Mesendoderm (in vitro differentiated cells): ENCODE results near the gene PUSL1.

Experiments
- DNase-seq: peaks from one replicate; pipeline ENCODE4 v3.0.0; 2013
- H2AK5ac ChIP-seq: 2 replicates; pipeline ENCODE4 v1.6.1; 2013; ENCODE audit warnings: low read length, inconsistent platforms
- H2BK120ac ChIP-seq: 2 replicates; pipeline ENCODE4 v1.6.1; 2013; ENCODE audit warnings: low read depth, mild to moderate bottlenecking, low read length, moderate library complexity, mixed read lengths
- H2BK15ac ChIP-seq: replicated peaks from 2 replicates; pipeline ENCODE4 v1.6.1; 2013; ENCODE audit warnings: low read depth, mild to moderate bottlenecking, moderate library complexity
- H2BK5ac ChIP-seq: 2 replicates; pipeline ENCODE4 v1.6.1; 2013; ENCODE audit warnings: low read length, inconsistent platforms
- H3K18ac ChIP-seq: 2 replicates; pipeline ENCODE4 v1.6.1; 2013; ENCODE audit warnings: mild to moderate bottlenecking, low read length, mixed read lengths
- H3K23ac ChIP-seq: one replicate; pipeline ENCODE4 v1.6.1; 2013; ENCODE audit warnings: low read length
- H3K27ac ChIP-seq: 2 replicates; pipeline ENCODE4 v1.5.1; 2013; ENCODE audit warnings: low read depth, mild to moderate bottlenecking, inconsistent platforms, low read length, moderate library complexity
- H3K27me3 ChIP-seq: 2 replicates; pipeline ENCODE4 v1.6.1; 2013; ENCODE audit warnings: low read length, control low read depth, mild to moderate bottlenecking, inconsistent platforms; ENCODE audit not compliant: insufficient read depth, poor library complexity
- H3K36me3 ChIP-seq: 2 replicates; pipeline ENCODE4 v1.6.1; 2013; ENCODE audit warnings: low read length, inconsistent platforms; ENCODE audit not compliant: control insufficient read depth, insufficient read depth
- H3K4ac ChIP-seq: one replicate; pipeline ENCODE4 v1.6.1; 2013; ENCODE audit warnings: low read depth, mild to moderate bottlenecking, low read length, moderate library complexity
- H3K4me1 ChIP-seq: 2 replicates; pipeline ENCODE4 v1.6.1; 2013; ENCODE audit warnings: low read depth, low read length, inconsistent platforms; ENCODE audit not compliant: control insufficient read depth
- H3K4me2 ChIP-seq: 2 replicates; pipeline ENCODE4 v1.6.1; 2013; ENCODE audit warnings: low read length
- H3K4me3 ChIP-seq: 2 replicates; pipeline ENCODE4 v1.5.1; 2013; ENCODE audit warnings: mild to moderate bottlenecking, low read length
- H3K56ac ChIP-seq: one replicate; pipeline ENCODE4 v1.6.1; 2013; ENCODE audit warnings: low read length
- H3K79me1 ChIP-seq: 2 replicates; pipeline ENCODE4 v1.6.1; 2013; ENCODE audit warnings: low read length, inconsistent platforms
- H3K79me2 ChIP-seq: 2 replicates; pipeline ENCODE4 v1.6.1; 2013; ENCODE audit warnings: mild to moderate bottlenecking, low read length; ENCODE audit not compliant: control insufficient read depth, insufficient read depth
- H3K9ac ChIP-seq: 2 replicates; pipeline ENCODE4 v1.6.1; 2013; ENCODE audit warnings: low read length, inconsistent platforms
- H4K5ac ChIP-seq: one replicate; pipeline ENCODE4 v1.6.1; 2013; ENCODE audit warnings: low read length
- H4K8ac ChIP-seq: one replicate; pipeline ENCODE4 v1.6.1; 2013; ENCODE audit warnings: low read depth, mild to moderate bottlenecking, control low read depth, low read length, moderate library complexity
- WGBS: extraction: QIAGEN DNeasy Blood & Tissue Kit; methylation state at CpG from one replicate; pipeline ENCODE4 v1.1.7; 2013; ENCODE audit warnings: low lambda C conversion rate, missing lambda C conversion rate; ENCODE audit not compliant: insufficient coverage; ENCODE audit errors: extremely low coverage; 5-methylcytosine and 5-hydroxymethylcytosine counted together
- small RNA-seq: library from polyadenylated mRNA; stranded (forward); fragments of <200 nt; extraction: miRNeasy Mini kit (QIAGEN cat#:217004); gene quantifications from one replicate; pipeline ENCODE3, GENCODE V24; 2013; ENCODE audit not compliant: insufficient read depth

Gene PUSL1

DNA sequence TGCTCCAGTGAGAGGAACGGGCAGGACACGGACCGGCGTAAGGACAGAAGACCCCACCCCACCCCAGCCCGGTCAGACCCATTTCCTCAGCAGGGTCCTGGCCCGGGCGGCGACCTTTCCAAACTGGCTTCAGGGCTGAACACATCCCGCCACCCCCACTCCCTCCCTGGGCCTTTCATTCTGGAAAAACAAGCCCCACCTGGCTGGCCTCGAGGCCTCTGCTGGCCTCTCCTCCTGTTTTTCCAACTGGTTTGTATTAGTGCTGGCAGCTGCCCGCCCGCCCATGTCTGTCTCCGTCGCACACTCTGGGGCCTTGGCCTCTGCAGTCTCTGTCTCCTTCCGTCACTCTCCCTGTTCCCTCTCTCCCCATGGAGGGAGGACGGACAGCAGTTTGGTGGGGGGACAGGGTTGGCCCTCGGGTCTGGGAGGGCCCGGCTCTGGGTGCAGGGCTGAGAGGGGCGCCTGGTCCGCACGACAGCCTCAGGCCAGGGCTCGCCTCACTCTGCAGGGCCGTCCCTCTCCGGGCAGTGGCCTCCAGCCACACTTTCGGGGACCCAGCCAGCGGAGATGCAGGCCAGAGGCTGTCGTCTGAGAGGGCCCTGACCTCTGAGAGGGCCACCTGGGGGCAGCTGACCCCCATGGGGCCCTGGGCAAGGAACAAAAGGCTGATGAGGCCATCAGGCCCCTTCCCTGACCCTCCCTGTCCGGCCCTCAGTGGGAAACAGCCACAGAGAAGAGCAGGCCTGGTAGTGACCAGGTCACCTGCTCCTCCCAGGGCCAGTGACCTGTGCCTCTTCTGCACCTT is 51.5 kb downstream of the PUSL1 start:
- no peak overlapping the region for H2AK5ac ChIP-seq
- WGBS, result no CpG with 5 or more reads among the region's 28 CpGs
- DNase-seq, result no peak

DNA sequence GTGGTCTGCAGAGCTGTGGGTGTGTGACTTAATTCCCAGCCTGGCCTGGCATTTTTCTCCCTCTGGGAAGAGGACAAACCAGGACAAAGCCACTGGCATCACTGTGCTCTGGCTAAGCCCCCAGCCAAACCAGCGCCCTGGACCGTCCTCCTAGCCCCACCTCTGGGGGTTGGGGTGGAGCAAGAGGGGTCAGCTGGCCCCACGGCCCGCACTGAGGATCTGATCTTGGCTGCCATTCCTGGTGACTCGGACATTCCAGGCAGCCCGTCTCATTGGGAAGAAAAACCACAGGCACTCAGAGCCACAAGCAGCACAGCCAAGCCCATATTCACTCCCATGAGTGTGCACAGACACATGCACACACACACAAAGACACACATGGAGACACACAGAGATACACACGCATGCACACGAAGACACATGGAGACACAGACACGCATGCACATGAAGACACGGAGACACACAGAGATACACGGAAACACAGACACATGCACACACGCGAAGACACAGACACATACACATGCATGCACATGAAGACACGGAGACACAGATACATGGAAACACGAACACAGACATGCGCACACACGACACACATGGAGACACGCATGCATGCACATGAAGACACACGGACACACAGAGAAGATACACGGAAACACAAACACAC is 52.2 kb downstream of the PUSL1 start:
- Histone ChIP-seq H3K56ac (peak overlapping the region; percentile 7), H3K27me3 (no peaks in the 10 kb centered on the region), H3K4ac (no peak overlapping the region)

More for the DNA sequence above, 51.5 kb downstream of the PUSL1 start:
- peaks cover 3% of the 10 kb centered on the region for H3K4me1 ChIP-seq
- H3K79me2 ChIP-seq, result no peaks in the 10 kb centered on the region
- H3K4me2 ChIP-seq, result no peak overlapping the region
- no peak overlapping the region for H3K4me3 ChIP-seq
- H3K56ac ChIP-seq, result peak overlapping the region; percentile 60
- H3K36me3 ChIP-seq, result no peaks in the 10 kb centered on the region
- H2BK15ac ChIP-seq, result no peak overlapping the region
- peaks cover under 1% of the 10 kb centered on the region for H3K27me3 ChIP-seq
- H3K4ac ChIP-seq, result no peak overlapping the region
- no peak overlapping the region for H3K18ac ChIP-seq
- H2BK5ac ChIP-seq, result no peak overlapping the region
- H3K27ac ChIP-seq, result peak overlapping the region; percentile 34
- H4K8ac ChIP-seq, result no peak overlapping the region
- H2BK120ac ChIP-seq, result no peak overlapping the region
- no peak overlapping the region for H3K23ac ChIP-seq
- no peaks in the 10 kb centered on the region for H3K79me1 ChIP-seq
- no peak overlapping the region for H4K5ac ChIP-seq
- H3K9ac ChIP-seq, result no peak overlapping the region

More for the DNA sequence above, 52.2 kb downstream of the PUSL1 start:
- Histone ChIP-seq H3K9ac (no peak overlapping the region), H3K36me3 (no peaks in the 10 kb centered on the region), H2AK5ac (peak overlapping the region; percentile 32), H3K23ac (no peak overlapping the region), H3K27ac (no peak overlapping the region), H3K4me3 (no peak overlapping the region), H3K79me1 (no peaks in the 10 kb centered on the region), H2BK5ac (no peak overlapping the region), H3K4me2 (no peak overlapping the region), H3K4me1 (peaks cover 3% of the 10 kb centered on the region), H3K18ac (no peak overlapping the region), H4K5ac (no peak overlapping the region), H2BK120ac (no peak overlapping the region), H4K8ac (no peak overlapping the region), H3K79me2 (no peaks in the 10 kb centered on the region), H2BK15ac (no peak overlapping the region)
- peak; percentile 90 for DNase-seq
- no CpG with 5 or more reads among the region's 20 CpGs for WGBS

Small RNA genes lying within 50 kb of the gene (small RNA-seq; reads per million reads assigned to genes)
- 0.54 reads per million for gene MIR6726
